HepG2 (cell line): Measurements from ENCODE around the gene HOTAIR. TPM values are rescaled to one million over a fixed set of nuclear protein-coding genes. Genes with fewer than 3 reads are reported as not detected.

Source experiments
- ATAC-seq: fragments of 200-7000 bp; cut with Tn5 transposase; 3 replicates; pipeline ENCODE4 v1.9.1; 2020; ENCODE audit warnings: mild to moderate bottlenecking, moderate library complexity
- BruUV-seq: library from RNA; stranded (reverse); fragments of 400-500 nt; replicated peaks from 2 replicates; lab custom pipeline; 2021; lab: Mats Ljungman, UMichigan
- CTCF ChIA-PET: fragments of 300-600 bp; formaldehyde crosslinking; extraction: SDS; loops from one replicate; lab custom pipeline; 2021; ENCODE audit warnings: low total read pairs, inconsistent platforms, low intra/inter-chr PET ratio; lab: Yijun Ruan, JAX
- POLR2A ChIA-PET: fragments of 350-600 bp; sonication (Branson Sonifier 250); formaldehyde crosslinking; loops from one replicate; lab custom pipeline; 2020; ENCODE audit warnings: antibody characterized with exemption, inconsistent platforms; lab: Yijun Ruan, JAX
- DNase-seq: peaks from one replicate; pipeline ENCODE4 v3.0.0-alpha.2; 2015; ENCODE audit warnings: low spot score
- FAIRE-seq: peaks from 3 replicates; lab custom pipeline; 2011; peaks lifted over from hg19 to GRCh38; lab: Jason Lieb, UNC
- H2AFZ ChIP-seq: one replicate; pipeline ENCODE4 v1.6.1; 2011; ENCODE audit warnings: low read length, inconsistent platforms
- H3K27ac ChIP-seq: fragments of 300-600 bp; 3 replicates; pipeline ENCODE4 v1.8.0; 2011; ENCODE audit warnings: mixed run types, mild to moderate bottlenecking, mixed read lengths, low read length, inconsistent platforms; ENCODE audit not compliant: insufficient read depth; ENCODE audit errors: extremely low read length
- H3K27me3 ChIP-seq, 2 experiments: fragments of 200-600 bp in 1 of 2; 2 replicates in 1 of 2; 3 replicates in 1 of 2; pipeline versions ENCODE4 v1.6.0 to v1.8.0; 2011; ENCODE audit warnings: low read length in 2 of 2, mild to moderate bottlenecking in 2 of 2, moderate library complexity in 2 of 2, inconsistent platforms in 1 of 2; ENCODE audit not compliant: insufficient read depth in 2 of 2, control insufficient read depth in 1 of 2
- H3K36me3 ChIP-seq, 2 experiments: fragments of 200-600 bp in 1 of 2; replicated peaks in 1 of 2; 2 replicates in 1 of 2; 3 replicates in 1 of 2; pipeline versions ENCODE4 v1.5.1 to v1.8.0; 2011; ENCODE audit warnings: low read length in 2 of 2, inconsistent platforms in 1 of 2; ENCODE audit not compliant: insufficient read depth in 2 of 2, control insufficient read depth in 1 of 2
- H3K4me1 ChIP-seq: 2 replicates; pipeline ENCODE4 v1.5.1; 2012; ENCODE audit warnings: low read length, inconsistent platforms; ENCODE audit not compliant: insufficient read depth
- H3K4me2 ChIP-seq: 2 replicates; pipeline ENCODE4 v1.6.0; 2011; ENCODE audit warnings: low read depth, low read length, inconsistent platforms
- H3K4me3 ChIP-seq, 3 experiments: fragments of 200-600 bp in 1 of 3; sonication (generic), shearing (Covaris generic) in 1 of 3; replicated peaks in 1 of 3; 2 replicates each; pipeline ENCODE4 v1.5.1; 2011 to 2016; ENCODE audit warnings: low read length in 3 of 3, inconsistent platforms in 2 of 3, low read depth in 2 of 3, mild to moderate bottlenecking in 2 of 3, control low read depth in 1 of 3, mixed read lengths in 1 of 3; ENCODE audit not compliant: insufficient read depth in 1 of 3
- H3K79me2 ChIP-seq: one replicate; pipeline ENCODE4 v1.6.1; 2011; ENCODE audit warnings: low read length, inconsistent platforms; ENCODE audit not compliant: insufficient read depth
- H3K9ac ChIP-seq: 2 replicates; pipeline ENCODE4 v1.6.0; 2011; ENCODE audit warnings: mild to moderate bottlenecking, low read depth, low read length, inconsistent platforms; ENCODE audit not compliant: insufficient read depth
- H3K9me3 ChIP-seq: 2 replicates; pipeline ENCODE4 v1.5.1; 2012; ENCODE audit warnings: mild to moderate bottlenecking, low read length
- H4K20me1 ChIP-seq: 2 replicates; pipeline ENCODE4 v1.6.0; 2011; ENCODE audit warnings: inconsistent platforms, mild to moderate bottlenecking, low read length, moderate library complexity; ENCODE audit not compliant: insufficient read depth
- ESRRA ChIP-seq: sonication (generic); formaldehyde crosslinking; IDR thresholded peaks from 2 replicates; pipeline ENCODE4 v1.5.1; 2020; ENCODE audit warnings: mild to moderate bottlenecking, low read depth, missing genetic modification reagents
- FOXC1 ChIP-seq: sonication (generic); formaldehyde crosslinking; IDR thresholded peaks from 2 replicates; pipeline ENCODE4 v1.8.0; 2022; ENCODE audit warnings: mild to moderate bottlenecking, missing genetic modification reagents, borderline replicate concordance
- GTF3A ChIP-seq: sonication (generic); formaldehyde crosslinking; conservative IDR thresholded peaks from 2 replicates; pipeline ENCODE4 v1.4.0; 2020; ENCODE audit warnings: mild to moderate bottlenecking, missing genetic modification reagents
- JDP2 ChIP-seq: sonication (generic); formaldehyde crosslinking; IDR thresholded peaks from 2 replicates; pipeline ENCODE4 v1.8.1; 2022; ENCODE audit warnings: missing genetic modification reagents, borderline replicate concordance
- KDM1A ChIP-seq: IDR thresholded peaks from 2 replicates; pipeline ENCODE4 v1.6.1; 2016; ENCODE audit warnings: missing compliant biosample characterization
- MTF1 ChIP-seq: sonication (generic); formaldehyde crosslinking; IDR thresholded peaks from 2 replicates; pipeline ENCODE4 v1.5.0; 2020; ENCODE audit warnings: missing genetic modification reagents
- NCOA5 ChIP-seq: sonication (generic); formaldehyde crosslinking; IDR thresholded peaks from 2 replicates; pipeline ENCODE4 v1.4.0; 2020; ENCODE audit warnings: missing genetic modification reagents
- NFIC ChIP-seq: IDR thresholded peaks from 2 replicates; pipeline ENCODE4 v1.6.1; 2012; ENCODE audit warnings: mild to moderate bottlenecking, low read length, inconsistent platforms
- ZFP62 ChIP-seq: sonication (generic); formaldehyde crosslinking; IDR thresholded peaks from 2 replicates; pipeline ENCODE4 v1.4.0; 2020; ENCODE audit warnings: missing genetic modification reagents
- ZFY ChIP-seq: sonication (generic); formaldehyde crosslinking; IDR thresholded peaks from 2 replicates; pipeline ENCODE4 v1.4.0; 2020; ENCODE audit warnings: missing genetic modification reagents
- ZNF253 ChIP-seq: sonication (generic); formaldehyde crosslinking; IDR thresholded peaks from 2 replicates; pipeline ENCODE4 v1.8.0; 2022; ENCODE audit warnings: mild to moderate bottlenecking, missing genetic modification reagents, borderline replicate concordance
- ZNF367 ChIP-seq: sonication (generic); formaldehyde crosslinking; IDR thresholded peaks from 2 replicates; pipeline ENCODE4 v1.4.0; 2020; ENCODE audit warnings: missing genetic modification reagents, borderline replicate concordance
- ZNF446 ChIP-seq: sonication (generic); formaldehyde crosslinking; IDR thresholded peaks from 2 replicates; pipeline ENCODE4 v1.5.0; 2020; ENCODE audit warnings: mild to moderate bottlenecking, missing genetic modification reagents
- ZNF557 ChIP-seq: sonication (generic); formaldehyde crosslinking; IDR thresholded peaks from 2 replicates; pipeline ENCODE4 v1.4.0; 2020; ENCODE audit warnings: missing genetic modification reagents
- ZNF678 ChIP-seq: sonication (generic); formaldehyde crosslinking; IDR thresholded peaks from 2 replicates; pipeline ENCODE4 v1.4.0; 2020; ENCODE audit warnings: mild to moderate bottlenecking, missing genetic modification reagents
- ZNF713 ChIP-seq: sonication (generic); formaldehyde crosslinking; IDR thresholded peaks from 2 replicates; pipeline ENCODE4 v1.4.0; 2020; ENCODE audit warnings: mild to moderate bottlenecking, missing genetic modification reagents
- ZNF777 ChIP-seq: sonication (generic); formaldehyde crosslinking; IDR thresholded peaks from 2 replicates; pipeline ENCODE4 v1.4.0; 2020; ENCODE audit warnings: missing genetic modification reagents
- ZNF790 ChIP-seq: sonication (generic); formaldehyde crosslinking; IDR thresholded peaks from 2 replicates; pipeline ENCODE4 v1.8.0; 2022; ENCODE audit warnings: missing genetic modification reagents, mild to moderate bottlenecking, borderline replicate concordance
- WGBS: methylation state at CpG from one replicate; pipeline ENCODE4 v1.1.6; 2017; ENCODE audit warnings: low lambda C conversion rate; 5-methylcytosine and 5-hydroxymethylcytosine counted together
- in situ Hi-C: cut with HindIII; loops from 2 replicates; pipeline ENCODE4 v1.10.0; 2017; ENCODE audit warnings: low pct_unique_long_range_greater_than_20kb; ENCODE audit not compliant: extremely low pct_ligation_motif_present
- intact Hi-C: fragments of 100-400 bp; cut with micrococcal nuclease; formaldehyde crosslinking; loops from one replicate; pipeline ENCODE4 v1.10.0; 2022; ENCODE audit not compliant: unreplicated experiment
- polyA plus RNA-seq, 8 experiments: library from polyadenylated mRNA; depleted of rRNA in 3 of 8; stranded (reverse) in 7 of 8; unstranded in 1 of 8; fragments of >200 nt; fragmentation: Illumina TruSeq in 4 of 8; extraction: Trizol in 4 of 8; gene quantifications; 2 replicates each; pipeline versions ENCODE4 v1.2.1 to v1.2.3, GENCODE V29; 2011 to 2016; ENCODE audit warnings: low read depth in 4 of 8, missing spikeins in 1 of 8, mixed read lengths in 1 of 8; ENCODE audit not compliant: insufficient read depth in 1 of 8
- total RNA-seq, 5 experiments: library from RNA; depleted of rRNA; stranded (reverse); fragments of >200 nt; fragmentation: Illumina TruSeq; extraction: Trizol; gene quantifications; 2 replicates each; pipeline ENCODE4 v1.2.3, GENCODE V29; 2016; ENCODE audit warnings: low read depth in 1 of 5
- TF ChIP-seq, protein P1 (sequence below): sonication (generic); formaldehyde crosslinking; conservative IDR thresholded peaks from 2 replicates; pipeline ENCODE4 v1.4.0; 2020; ENCODE audit warnings: missing genetic modification reagents

HOTAIR gene
- total and polyA plus RNA-seq, 2 of the 13 experiments (the other 11 are each of a cell fraction or from before 2014, with no cell fraction given): not detected

DNA sequence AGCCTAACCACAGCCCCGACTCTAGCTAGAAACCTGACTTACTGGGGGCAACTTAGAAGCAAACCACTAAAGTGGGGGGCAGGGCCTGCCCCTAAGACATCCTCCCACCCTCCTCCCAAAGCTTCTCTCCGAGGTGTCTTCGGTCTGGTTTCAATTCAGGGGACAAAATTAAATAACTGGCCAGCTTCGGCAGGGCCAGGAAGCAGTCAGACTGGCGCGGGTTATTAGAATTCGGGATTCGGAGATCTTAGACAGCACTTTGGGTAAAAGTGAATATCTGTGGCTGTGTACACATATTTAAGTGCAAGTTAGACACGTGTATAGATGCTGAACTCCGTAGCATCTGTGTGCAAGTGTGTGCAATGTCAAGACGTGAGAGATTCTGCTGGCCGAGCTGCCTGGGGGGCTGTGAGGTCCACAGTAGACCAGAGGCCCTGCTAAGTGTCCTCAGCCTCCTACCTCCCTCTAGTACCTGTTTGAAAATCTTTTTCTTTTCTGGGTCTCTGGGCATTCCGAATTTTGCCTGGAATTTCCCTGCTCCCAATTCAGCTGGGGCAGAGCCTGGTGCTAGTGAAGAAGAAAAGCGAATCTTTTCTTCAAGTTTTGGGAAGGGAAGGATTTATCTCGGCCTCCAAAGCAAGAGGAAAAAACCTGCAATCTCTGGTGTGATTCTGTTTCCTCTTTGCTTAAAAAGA is 6.2 kb upstream of the HOTAIR start (continued):
- no peak for TF ChIP-seq FOXC1 (CRISPR knock-in tag)
- TF ChIP-seq NCOA5 (CRISPR knock-in tag): no peak
- no peak for TF ChIP-seq ZNF678

DNA sequence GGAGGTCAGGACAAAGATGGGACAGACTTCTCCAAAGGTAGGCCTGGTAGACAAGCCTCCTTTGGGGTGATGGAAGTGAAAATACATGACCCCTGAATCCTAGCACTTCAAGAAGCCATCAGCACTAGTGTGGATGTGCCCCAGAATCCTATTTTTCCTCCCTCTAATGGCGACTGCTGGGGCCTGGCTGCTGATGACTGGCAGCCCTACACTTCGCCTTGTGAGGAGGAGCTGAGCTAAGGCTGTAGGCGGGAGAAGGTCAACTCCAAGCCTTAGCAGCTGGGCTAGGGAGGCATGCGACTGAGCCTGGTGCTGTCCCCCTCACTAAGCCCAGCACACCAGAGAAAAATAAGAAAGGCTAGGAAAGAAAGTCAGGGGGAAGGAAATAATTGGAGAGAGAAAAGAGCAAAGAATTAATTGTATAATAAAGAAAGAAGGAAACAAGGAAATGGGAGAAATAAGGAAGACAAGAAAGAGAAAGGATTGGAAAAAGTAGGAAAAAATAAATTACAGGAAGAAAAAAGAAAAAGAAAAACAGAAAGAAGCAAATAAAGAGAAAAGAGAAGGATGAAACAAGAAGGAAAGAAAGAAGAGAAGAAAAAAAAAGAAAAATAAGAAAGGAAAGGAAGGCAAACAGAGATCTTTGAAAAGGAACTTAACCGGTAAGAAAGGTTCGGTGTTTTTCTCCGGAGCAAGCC is 5.5 kb upstream of the HOTAIR start:
- no peak overlapping the region for H3K9ac ChIP-seq
- DNase-seq: no peak
- TF ChIP-seq ZFY (CRISPR knock-in tag) (no peak), ZNF777 (CRISPR knock-in tag) (no peak), ESRRA (no peak), GTF3A (CRISPR knock-in tag) (no peak), ZNF253 (CRISPR knock-in tag) (no peak), ZNF367 (CRISPR knock-in tag) (no peak), KDM1A (CRISPR knock-in tag) (no peak), JDP2 (CRISPR knock-in tag) (no peak), ZNF713 (no peak), NFIC (no peak), MTF1 (CRISPR knock-in tag) (no peak), ZNF446 (CRISPR knock-in tag) (no peak), ZNF557 (CRISPR knock-in tag) (no peak), ZNF790 (CRISPR knock-in tag) (no peak), ZFP62 (no peak)
- TF ChIP-seq, protein P1, sequence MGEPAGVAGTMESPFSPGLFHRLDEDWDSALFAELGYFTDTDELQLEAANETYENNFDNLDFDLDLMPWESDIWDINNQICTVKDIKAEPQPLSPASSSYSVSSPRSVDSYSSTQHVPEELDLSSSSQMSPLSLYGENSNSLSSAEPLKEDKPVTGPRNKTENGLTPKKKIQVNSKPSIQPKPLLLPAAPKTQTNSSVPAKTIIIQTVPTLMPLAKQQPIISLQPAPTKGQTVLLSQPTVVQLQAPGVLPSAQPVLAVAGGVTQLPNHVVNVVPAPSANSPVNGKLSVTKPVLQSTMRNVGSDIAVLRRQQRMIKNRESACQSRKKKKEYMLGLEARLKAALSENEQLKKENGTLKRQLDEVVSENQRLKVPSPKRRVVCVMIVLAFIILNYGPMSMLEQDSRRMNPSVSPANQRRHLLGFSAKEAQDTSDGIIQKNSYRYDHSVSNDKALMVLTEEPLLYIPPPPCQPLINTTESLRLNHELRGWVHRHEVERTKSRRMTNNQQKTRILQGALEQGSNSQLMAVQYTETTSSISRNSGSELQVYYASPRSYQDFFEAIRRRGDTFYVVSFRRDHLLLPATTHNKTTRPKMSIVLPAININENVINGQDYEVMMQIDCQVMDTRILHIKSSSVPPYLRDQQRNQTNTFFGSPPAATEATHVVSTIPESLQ (CRISPR knock-in tag): no peak
- TF ChIP-seq, all 625 proteins: peak for 0
- H3K4me2 ChIP-seq: no peak overlapping the region
- intact Hi-C loops: no loop called here
- ATAC-seq (no peak), FAIRE-seq (no peak)
- no peaks in the 10 kb centered on the region for H3K79me2 ChIP-seq
- H3K27me3 ChIP-seq: peaks cover 5 to 75% of the 10 kb centered on the region in 2 experiments
- no TSS peak for BruUV-seq
- CTCF ChIA-PET: no interaction called here
- WGBS: 71% methylated on average over 7 of the region's 7 CpGs
- H3K36me3 ChIP-seq: no peaks in the 10 kb centered on the region
- H4K20me1 ChIP-seq: no peaks in the 10 kb centered on the region
- H3K9me3 ChIP-seq: no peaks in the 10 kb centered on the region
- H2AFZ ChIP-seq: no peak overlapping the region
- H3K4me1 ChIP-seq: peaks cover 31% of the 10 kb centered on the region
- in situ Hi-C loops: no loop called here
- no peak overlapping the region for H3K27ac ChIP-seq
- H3K4me3 ChIP-seq: no peak overlapping the region
- POLR2A ChIA-PET: no interaction called here
